IMR-90 (cell line): ENCODE measurements around the gene KATNB1. TPM values are rescaled to one million over a fixed set of nuclear protein-coding genes. Genes with fewer than 3 reads are reported as not detected.

Experiments
- ATAC-seq: fragments of 200-7000 bp; cut with Tn5 transposase; 2 replicates; pipeline ENCODE4 v1.9.1; 2020; ENCODE audit warnings: low read depth, mild to moderate bottlenecking, moderate library complexity
- BruUV-seq: library from RNA; stranded (reverse); fragments of 400-500 nt; replicated peaks from 2 replicates; lab custom pipeline; 2021; lab: Mats Ljungman, UMichigan
- CTCF ChIA-PET: fragments of 300-600 bp; formaldehyde crosslinking; extraction: SDS; loops from one replicate; lab custom pipeline; 2021; ENCODE audit warnings: antibody characterized with exemption; lab: Yijun Ruan, JAX
- POLR2A ChIA-PET: fragments of 300-600 bp; sonication (Branson Sonifier 250); formaldehyde crosslinking; loops from one replicate; lab custom pipeline; 2022; ENCODE audit warnings: antibody characterized with exemption; ENCODE audit not compliant: unreplicated experiment; lab: Charles Lee
- DNase-seq: peaks from one replicate; pipeline ENCODE4 v3.0.0; 2013
- H2AFZ ChIP-seq: replicated peaks from 2 replicates; pipeline ENCODE3; 2013; ENCODE audit warnings: low read length, mild to moderate bottlenecking; ENCODE audit not compliant: poor library complexity
- H2AK5ac ChIP-seq: 2 replicates; pipeline ENCODE4 v1.6.1; 2013; ENCODE audit warnings: low read depth, low read length, inconsistent platforms
- H2AK9ac ChIP-seq: replicated peaks from 2 replicates; pipeline ENCODE3; 2013; ENCODE audit warnings: mild to moderate bottlenecking, low read depth, low read length, moderate library complexity; ENCODE audit not compliant: poor library complexity
- H2BK120ac ChIP-seq: 2 replicates; pipeline ENCODE4 v1.6.1; 2013; ENCODE audit warnings: low read depth, low read length, inconsistent platforms
- H2BK15ac ChIP-seq: 3 replicates; pipeline ENCODE4 v1.6.1; 2013; ENCODE audit warnings: low read depth, low read length, inconsistent platforms
- H2BK20ac ChIP-seq: 2 replicates; pipeline ENCODE4 v1.6.1; 2013; ENCODE audit warnings: low read depth, mild to moderate bottlenecking, inconsistent platforms, low read length, moderate library complexity
- H2BK5ac ChIP-seq: 2 replicates; pipeline ENCODE4 v1.6.1; 2013; ENCODE audit warnings: mild to moderate bottlenecking, low read depth, low read length, inconsistent platforms; ENCODE audit not compliant: poor library complexity, severe bottlenecking
- H3K14ac ChIP-seq: replicated peaks from 2 replicates; pipeline ENCODE4 v1.6.1; 2013; ENCODE audit warnings: low read depth, low read length, inconsistent platforms
- H3K18ac ChIP-seq: 2 replicates; pipeline ENCODE4 v1.6.1; 2013; ENCODE audit warnings: low read depth, low read length, control low read depth
- H3K23ac ChIP-seq: 2 replicates; pipeline ENCODE4 v1.6.1; 2013; ENCODE audit warnings: low read depth, low read length, inconsistent platforms
- H3K27ac ChIP-seq: 2 replicates; pipeline ENCODE4 v1.5.1; 2013; ENCODE audit warnings: mild to moderate bottlenecking, control low read depth, low read length; ENCODE audit not compliant: insufficient read depth
- H3K27me3 ChIP-seq: 2 replicates; pipeline ENCODE4 v1.6.1; 2013; ENCODE audit warnings: low read length; ENCODE audit not compliant: control insufficient read depth, insufficient read depth
- H3K36me3 ChIP-seq: 2 replicates; pipeline ENCODE4 v1.6.1; 2013; ENCODE audit warnings: low read length, mixed read lengths; ENCODE audit not compliant: control insufficient read depth, insufficient read depth
- H3K4ac ChIP-seq: 2 replicates; pipeline ENCODE4 v1.6.1; 2013; ENCODE audit warnings: low read depth, low read length, inconsistent platforms
- H3K4me1 ChIP-seq: 2 replicates; pipeline ENCODE4 v1.6.1; 2013; ENCODE audit warnings: low read length, mixed read lengths; ENCODE audit not compliant: control insufficient read depth, insufficient read depth
- H3K4me2 ChIP-seq: 2 replicates; pipeline ENCODE4 v1.6.1; 2013; ENCODE audit warnings: low read depth, mild to moderate bottlenecking, control low read depth, low read length, moderate library complexity
- H3K4me3 ChIP-seq: 2 replicates; pipeline ENCODE4 v1.5.1; 2013; ENCODE audit warnings: low read depth, mild to moderate bottlenecking, control low read depth, low read length, moderate library complexity; ENCODE audit not compliant: insufficient read depth
- H3K56ac ChIP-seq: 2 replicates; pipeline ENCODE4 v1.6.1; 2013; ENCODE audit warnings: low read length, inconsistent platforms; ENCODE audit not compliant: insufficient read depth; ENCODE audit errors: extremely low read depth
- H3K79me1 ChIP-seq, 2 experiments: 2 replicates each; pipeline ENCODE4 v1.6.1; 2013; ENCODE audit warnings: low read length in 2 of 2, inconsistent platforms in 1 of 2, low read depth in 1 of 2
- H3K9ac ChIP-seq: 2 replicates; pipeline ENCODE4 v1.6.1; 2013; ENCODE audit warnings: low read depth, low read length, control low read depth
- H3K9me1 ChIP-seq: 2 replicates; pipeline ENCODE4 v1.6.1; 2013; ENCODE audit warnings: low read length, inconsistent platforms; ENCODE audit not compliant: insufficient read depth
- H3K9me3 ChIP-seq: 2 replicates; pipeline ENCODE4 v1.6.1; 2013; ENCODE audit warnings: low read length; ENCODE audit not compliant: control insufficient read depth, insufficient read depth
- H4K20me1 ChIP-seq: 2 replicates; pipeline ENCODE4 v1.6.1; 2013; ENCODE audit warnings: low read length, inconsistent platforms; ENCODE audit not compliant: insufficient read depth
- H4K5ac ChIP-seq: 2 replicates; pipeline ENCODE4 v1.6.1; 2013; ENCODE audit warnings: mild to moderate bottlenecking, low read depth, low read length, control low read depth
- H4K8ac ChIP-seq, 2 experiments: 2 replicates each; pipeline ENCODE4 v1.6.1; 2013; ENCODE audit warnings: low read depth in 2 of 2, low read length in 2 of 2, control low read depth in 1 of 2, inconsistent platforms in 1 of 2
- H4K91ac ChIP-seq: 2 replicates; pipeline ENCODE4 v1.6.1; 2013; ENCODE audit warnings: low read depth, low read length, inconsistent platforms; ENCODE audit not compliant: insufficient read depth
- BHLHE40 ChIP-seq: fragments of 150-350 bp; IDR thresholded peaks from 2 replicates; pipeline ENCODE4 v1.6.1; 2016; ENCODE audit warnings: mild to moderate bottlenecking, low read depth, low read length
- CEBPB ChIP-seq: IDR thresholded peaks from 2 replicates; pipeline ENCODE4 v1.6.1; 2012; ENCODE audit warnings: low read depth, low read length, improper control_type of control experiment
- CHD1 ChIP-seq: IDR thresholded peaks from 2 replicates; pipeline ENCODE4 v1.6.1; 2012; ENCODE audit warnings: low read depth, low read length, improper control_type of control experiment
- MAZ ChIP-seq: IDR thresholded peaks from 2 replicates; pipeline ENCODE4 v1.6.1; 2012; ENCODE audit warnings: low read depth, mild to moderate bottlenecking, low read length, improper control_type of control experiment, moderate library complexity, borderline replicate concordance
- NFE2L2 ChIP-seq: fragments of 150-350 bp; IDR thresholded peaks from 2 replicates; pipeline ENCODE4 v1.6.1; 2016; ENCODE audit warnings: low read depth, mild to moderate bottlenecking, low read length
- RCOR1 ChIP-seq: IDR thresholded peaks from 2 replicates; pipeline ENCODE4 v1.6.1; 2012; ENCODE audit warnings: mild to moderate bottlenecking, low read length, improper control_type of control experiment; ENCODE audit not compliant: insufficient replicate concordance
- RFX5 ChIP-seq: IDR thresholded peaks from 2 replicates; pipeline ENCODE4 v1.8.0; 2012; ENCODE audit warnings: low read depth, mild to moderate bottlenecking, low read length, moderate library complexity
- WGBS, 2 experiments: methylation state at CpG; one replicate each; pipeline versions ENCODE4 v1.1.5 to v1.1.7; 2013; ENCODE audit warnings: missing lambda C conversion rate in 2 of 2; ENCODE audit not compliant: insufficient read length in 1 of 2; ENCODE audit errors: extremely low coverage in 2 of 2; 5-methylcytosine and 5-hydroxymethylcytosine counted together
- dilution Hi-C: fragments of 300-500 bp; cut with HindIII; formaldehyde crosslinking; loops from one replicate; pipeline ENCODE4 v1.14.3; 2018; ENCODE audit warnings: low sequenced_read_pairs; ENCODE audit not compliant: unreplicated experiment
- in situ Hi-C: fragments of 300-500 bp; cut with MboI; formaldehyde crosslinking; loops from 3 replicates; pipeline ENCODE4 v1.14.3; 2019; ENCODE audit warnings: low sequenced_read_pairs, inconsistent platforms, mixed read lengths
- intact Hi-C: fragments of 100-400 bp; cut with micrococcal nuclease; formaldehyde crosslinking; loops from 2 replicates; pipeline ENCODE4 v1.10.0; 2022
- polyA plus RNA-seq, 3 experiments: library from polyadenylated mRNA; depleted of rRNA; stranded (reverse); fragments of >200 nt; gene quantifications; 2 replicates each; pipeline ENCODE4 v1.2.3, GENCODE V29; 2012; ENCODE audit warnings: low replicate concordance in 1 of 3
- total RNA-seq: library from RNA; depleted of rRNA; stranded (reverse); fragments of >200 nt; gene quantifications from 2 replicates; pipeline ENCODE4 v1.2.3, GENCODE V29; 2012

The KATNB1 gene
- total and polyA plus RNA-seq, 2 of the 4 experiments (the other 2 are of a cell fraction) = 10.9 to 23.5 TPM

GRCh38 chr16:57761957-57762356, 26.4 kb downstream of the KATNB1 start:
- H3K9me1 ChIP-seq = peaks cover 4% of the 10 kb centered on the region
- no peak overlapping the region for H4K8ac ChIP-seq
- intact Hi-C loops (no loop called here), in situ Hi-C loops (no loop called here), dilution Hi-C loops (no loop called here)
- H3K27ac ChIP-seq = no peak overlapping the region
- H3K23ac ChIP-seq = no peak overlapping the region
- no peak overlapping the region for H4K5ac ChIP-seq
- no peak overlapping the region for H2AK9ac ChIP-seq
- H3K27me3 ChIP-seq = no peaks in the 10 kb centered on the region
- no peak overlapping the region for H2BK5ac ChIP-seq
- H3K9me3 ChIP-seq = no peaks in the 10 kb centered on the region
- H3K79me1 ChIP-seq = peaks cover 5 to 22% of the 10 kb centered on the region in 2 experiments; a peak in 3 of 4 replicates
- H3K4me3 ChIP-seq = no peak overlapping the region
- ATAC-seq (no peak), DNase-seq (no peak)
- no peak overlapping the region for H3K14ac ChIP-seq
- no peak overlapping the region for H2BK20ac ChIP-seq
- H3K4me2 ChIP-seq = no peak overlapping the region
- no peak overlapping the region for H2AK5ac ChIP-seq
- ChIA-PET CTCF (interaction anchor here (0.9 kb wide), 1 partner anchor 101 kb away, joined by 3 read pairs; no protein-coding TSS in a partner anchor), POLR2A (no interaction called here)
- H3K4ac ChIP-seq = no peak overlapping the region
- TF ChIP-seq RFX5 (no peak), BHLHE40 (no peak), NFE2L2 (no peak), MAZ (no peak), RCOR1 (no peak), CHD1 (no peak), CEBPB (no peak)
- peaks cover 3% of the 10 kb centered on the region; the same call in 1 of the 2 replicates for H4K20me1 ChIP-seq
- no peak overlapping the region for H3K18ac ChIP-seq
- peaks cover 61% of the 10 kb centered on the region for H3K36me3 ChIP-seq
- peaks cover 8% of the 10 kb centered on the region for H3K4me1 ChIP-seq
- no peak overlapping the region for H3K56ac ChIP-seq
- H4K91ac ChIP-seq = no peak overlapping the region
- 94% methylated on average over 5 of the region's 12 CpGs; no CpG with 5 or more reads in 1 of the 2 experiments for WGBS, 2 experiments
- H2AFZ ChIP-seq = no peak overlapping the region
- no peak overlapping the region for H3K9ac ChIP-seq
- H2BK15ac ChIP-seq = no peak overlapping the region
- BruUV-seq = no TSS peak
- H2BK120ac ChIP-seq = no peak overlapping the region
